Measurements from ENCODE around the gene STX17.

STX17 gene

DNA sequence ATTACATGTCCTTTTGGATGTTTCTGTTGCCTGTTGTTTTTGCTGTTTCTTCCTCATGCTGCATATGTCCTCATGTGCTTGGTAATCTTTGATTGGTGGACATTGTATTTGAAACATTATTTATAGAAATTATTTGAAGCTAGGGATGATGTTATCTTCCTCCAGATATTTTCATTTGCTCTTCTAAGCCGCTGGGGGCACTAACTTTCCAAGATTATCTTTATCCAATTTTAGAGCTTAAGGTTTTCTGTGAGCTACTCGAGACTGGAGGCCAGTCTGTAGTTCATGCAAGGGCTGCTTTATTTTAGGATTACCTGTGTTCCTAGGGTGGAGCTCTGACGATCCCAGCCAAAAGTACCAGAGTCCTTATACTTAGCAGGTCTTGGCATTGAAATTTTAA, 40.9 kb downstream of the STX17 start:
- TF ChIP-seq, protein P1, sequence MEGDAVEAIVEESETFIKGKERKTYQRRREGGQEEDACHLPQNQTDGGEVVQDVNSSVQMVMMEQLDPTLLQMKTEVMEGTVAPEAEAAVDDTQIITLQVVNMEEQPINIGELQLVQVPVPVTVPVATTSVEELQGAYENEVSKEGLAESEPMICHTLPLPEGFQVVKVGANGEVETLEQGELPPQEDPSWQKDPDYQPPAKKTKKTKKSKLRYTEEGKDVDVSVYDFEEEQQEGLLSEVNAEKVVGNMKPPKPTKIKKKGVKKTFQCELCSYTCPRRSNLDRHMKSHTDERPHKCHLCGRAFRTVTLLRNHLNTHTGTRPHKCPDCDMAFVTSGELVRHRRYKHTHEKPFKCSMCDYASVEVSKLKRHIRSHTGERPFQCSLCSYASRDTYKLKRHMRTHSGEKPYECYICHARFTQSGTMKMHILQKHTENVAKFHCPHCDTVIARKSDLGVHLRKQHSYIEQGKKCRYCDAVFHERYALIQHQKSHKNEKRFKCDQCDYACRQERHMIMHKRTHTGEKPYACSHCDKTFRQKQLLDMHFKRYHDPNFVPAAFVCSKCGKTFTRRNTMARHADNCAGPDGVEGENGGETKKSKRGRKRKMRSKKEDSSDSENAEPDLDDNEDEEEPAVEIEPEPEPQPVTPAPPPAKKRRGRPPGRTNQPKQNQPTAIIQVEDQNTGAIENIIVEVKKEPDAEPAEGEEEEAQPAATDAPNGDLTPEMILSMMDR (IDR thresholded peaks at IDR 0.05; ENCODE audit: low read length, missing control alignments), result peak; percentile 30
- H3K4me3 ChIP-seq (replicated peaks; ENCODE audit: low read depth, low read length), result no peak overlapping the region
- DNase-seq (ENCODE audit: low read depth), result peak; percentile 20

DNA sequence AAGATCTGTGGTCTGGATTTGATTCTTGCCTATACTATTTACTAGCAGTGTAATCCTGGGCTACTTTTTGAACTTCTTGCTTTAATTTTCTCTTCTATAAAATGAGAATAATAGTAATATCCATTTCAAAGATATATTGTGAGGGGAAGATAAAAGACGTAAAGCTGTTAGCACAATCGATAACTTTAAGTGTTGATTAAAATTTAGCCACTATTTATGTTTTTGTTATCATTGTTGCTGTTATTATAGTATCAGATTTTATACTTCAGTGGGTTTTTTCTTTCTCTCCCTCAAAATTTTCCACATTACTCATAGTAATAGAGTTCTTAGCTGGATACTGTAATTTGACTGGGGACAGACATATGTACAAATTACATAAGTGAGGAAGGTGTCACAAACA, 42.0 kb downstream of the STX17 start:
- TF ChIP-seq, protein P1 (IDR thresholded peaks at IDR 0.05; ENCODE audit: low read length, missing control alignments), result no peak
- no peak for DNase-seq (ENCODE audit: low read depth)
- no peak overlapping the region for H3K4me3 ChIP-seq (replicated peaks; ENCODE audit: low read depth, low read length)

DNA sequence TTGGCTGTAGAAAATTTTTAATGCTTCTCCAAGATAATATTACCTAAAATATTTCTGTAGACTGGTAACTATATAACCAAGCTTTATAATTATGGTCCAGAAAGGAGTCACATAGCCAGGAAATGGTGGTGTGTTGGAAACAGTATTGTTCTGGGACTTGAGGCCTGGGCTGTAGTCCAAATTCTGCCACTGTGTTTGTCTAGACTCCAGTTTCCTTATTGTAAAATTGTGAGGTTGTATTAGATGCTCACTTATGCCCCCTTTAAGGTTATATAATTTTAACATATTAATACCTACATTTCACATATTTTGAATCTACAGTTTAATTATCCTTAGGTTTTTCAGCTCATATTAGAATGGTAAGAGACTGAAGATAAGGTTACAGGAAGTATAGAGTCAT, 42.4 kb downstream of the STX17 start:
- DNase-seq (ENCODE audit: low read depth), result peak; percentile 69
- H3K4me3 ChIP-seq (replicated peaks; ENCODE audit: low read depth, low read length), result no peak overlapping the region
- TF ChIP-seq, protein P1 (IDR thresholded peaks at IDR 0.05; ENCODE audit: low read length, missing control alignments), result no peak

DNA sequence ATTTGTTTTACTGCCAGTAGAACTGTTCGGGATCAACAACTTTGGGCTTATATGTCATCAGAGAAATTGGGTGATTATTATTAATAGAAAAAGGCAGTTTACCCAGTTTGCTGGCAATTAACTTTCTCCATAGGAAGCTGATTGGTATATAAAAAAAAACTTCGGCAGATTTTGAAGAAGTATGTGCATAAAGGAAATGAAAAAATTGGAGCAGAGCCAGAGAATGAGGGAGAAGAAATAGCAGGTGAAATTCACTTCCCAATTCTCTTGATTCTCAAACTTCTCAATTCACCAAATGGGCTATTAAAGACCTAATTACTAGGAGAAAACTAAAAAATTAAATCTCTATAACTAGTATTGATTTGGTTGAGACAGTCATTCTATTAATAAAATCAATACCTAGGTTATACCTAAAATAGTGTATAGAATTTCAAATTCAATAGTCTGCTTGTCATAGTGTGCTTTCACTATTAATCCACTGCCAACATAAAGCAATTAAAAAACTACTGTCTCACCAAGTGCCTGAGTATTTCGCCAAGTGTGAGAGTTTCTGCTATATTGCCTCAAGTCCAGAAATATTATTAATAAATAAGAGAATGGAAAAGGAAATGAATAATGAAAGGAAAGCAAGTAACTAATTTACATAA, 47.5 kb downstream of the STX17 start:
- TF ChIP-seq, protein P1 (IDR thresholded peaks at IDR 0.05; ENCODE audit: low read length, missing control alignments), result no peak
- H3K4me3 ChIP-seq (replicated peaks; ENCODE audit: low read depth, low read length), result no peak overlapping the region
- no peak for DNase-seq (ENCODE audit: low read depth)

DNA sequence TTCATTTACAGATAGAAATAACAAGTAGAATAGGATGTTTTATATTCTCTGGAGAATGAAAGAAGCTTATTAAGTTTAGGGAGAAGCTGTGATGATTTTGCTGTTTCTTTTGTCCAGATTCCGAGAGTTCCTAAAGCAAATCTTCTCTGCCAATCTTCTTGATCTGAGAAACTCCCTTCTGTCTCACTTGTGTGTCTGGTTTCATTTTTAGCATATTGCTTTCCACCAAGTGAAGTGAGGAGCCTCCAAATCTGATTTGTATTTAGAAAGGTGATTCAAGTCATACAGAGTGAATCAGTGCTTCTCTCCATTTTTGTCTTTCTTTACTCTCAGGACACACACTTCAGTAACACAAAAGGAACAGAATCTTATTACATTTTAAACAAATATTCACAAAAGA, 48.4 kb downstream of the STX17 start:
- TF ChIP-seq, protein P1 (IDR thresholded peaks at IDR 0.05; ENCODE audit: low read length, missing control alignments), result no peak
- DNase-seq (ENCODE audit: low read depth), result no peak
- no peak overlapping the region for H3K4me3 ChIP-seq (replicated peaks; ENCODE audit: low read depth, low read length)

DNA sequence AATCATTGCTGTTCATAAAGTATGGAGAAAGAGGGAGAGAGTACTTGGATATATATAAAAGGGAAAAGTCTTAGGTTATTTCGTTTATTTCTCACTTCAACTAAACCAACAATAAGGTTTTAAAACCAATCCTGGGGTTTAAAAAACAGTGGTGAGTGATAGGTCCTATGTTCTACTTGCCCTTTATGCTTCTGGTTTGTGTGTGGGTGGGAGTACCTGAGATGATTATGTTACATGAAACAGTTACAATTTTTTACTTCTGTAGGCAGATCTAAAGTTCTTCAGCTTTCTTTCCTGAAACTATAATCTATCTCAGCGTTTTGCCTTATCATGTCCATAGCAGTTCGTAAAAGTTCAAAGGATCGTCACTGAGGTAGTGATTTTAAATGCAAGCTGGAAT, 49.2 kb downstream of the STX17 start:
- no peak for DNase-seq (ENCODE audit: low read depth)
- H3K4me3 ChIP-seq (replicated peaks; ENCODE audit: low read depth, low read length), result no peak overlapping the region
- TF ChIP-seq, protein P1 (IDR thresholded peaks at IDR 0.05; ENCODE audit: low read length, missing control alignments), result no peak

DNA sequence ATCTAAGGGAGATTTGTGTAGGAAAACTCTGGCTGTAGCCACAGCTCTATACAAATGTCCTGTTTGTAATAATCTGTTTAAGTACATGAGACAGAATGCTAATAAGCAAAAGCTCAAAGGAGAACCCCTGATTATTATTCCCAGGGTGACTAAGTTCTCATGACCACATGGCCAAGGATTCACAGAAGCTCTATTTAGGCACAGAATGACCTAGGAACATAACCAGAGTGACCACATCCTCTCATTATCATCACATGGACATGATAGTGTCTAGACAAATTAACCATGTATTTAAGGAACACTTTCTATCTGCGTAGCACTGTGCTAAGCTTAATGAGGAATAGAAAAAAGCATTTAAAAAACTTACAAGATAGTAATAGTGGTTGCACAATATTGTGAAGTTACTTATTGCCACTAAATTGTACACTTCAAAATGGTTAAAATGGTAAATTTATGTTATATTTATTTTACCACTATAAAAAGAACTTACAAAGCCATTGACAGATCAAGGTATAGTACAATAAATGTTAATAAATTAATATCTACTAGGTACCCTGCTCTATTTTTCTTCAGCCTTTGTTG, 56.3 kb downstream of the STX17 start:
- no peak for DNase-seq (ENCODE audit: low read depth)
- H3K4me3 ChIP-seq (replicated peaks; ENCODE audit: low read depth, low read length), result no peak overlapping the region
- TF ChIP-seq, protein P1 (IDR thresholded peaks at IDR 0.05; ENCODE audit: low read length, missing control alignments), result no peak
